Cardiac muscle cell (in vitro differentiated cells and primary cell): ENCODE measurements around the gene POLG. TPM values are rescaled to one million over a fixed set of nuclear protein-coding genes. Genes with fewer than 3 reads are reported as not detected.

Experiments used
- DNase-seq, 2 donors: peaks; one replicate each; pipeline versions ENCODE4 v3.0.0 to v3.0.0-alpha.2; 2010 to 2017; ENCODE audit warnings: low read depth in 1 of 2, low spot score in 1 of 2
- H3K27ac ChIP-seq: fragments of 200-600 bp; sonication (generic); 2 replicates; pipeline ENCODE4 v1.5.1; 2016
- H3K27me3 ChIP-seq: fragments of 200-600 bp; sonication (generic); 2 replicates; pipeline ENCODE4 v1.6.0; 2016; ENCODE audit warnings: control low read depth
- H3K36me3 ChIP-seq: fragments of 200-600 bp; sonication (generic); 2 replicates; pipeline ENCODE4 v1.5.1; 2016; ENCODE audit warnings: control low read depth
- H3K4me1 ChIP-seq: fragments of 200-600 bp; sonication (generic); 2 replicates; pipeline ENCODE4 v1.8.1; 2017; ENCODE audit warnings: low read depth, mild to moderate bottlenecking, mixed run types
- H3K4me3 ChIP-seq: fragments of 200-600 bp; sonication (generic); 2 replicates; pipeline ENCODE4 v1.5.1; 2016; ENCODE audit warnings: mild to moderate bottlenecking
- H3K9me3 ChIP-seq: fragments of 200-600 bp; sonication (generic); 2 replicates; pipeline ENCODE4 v1.5.1; 2017; ENCODE audit warnings: low read depth, mild to moderate bottlenecking, control low read depth
- CTCF ChIP-seq: IDR thresholded peaks from 2 replicates; pipeline ENCODE4 v1.5.1; 2012; ENCODE audit warnings: low read depth, mild to moderate bottlenecking, low read length
- polyA plus RNA-seq: library from polyadenylated mRNA; unstranded; fragments of >200 nt; fragmentation: Nextera tagmentation; extraction: Ambion mirVana; gene quantifications from 2 replicates; pipeline ENCODE4 v1.2.1, GENCODE V29; 2016
- total RNA-seq: library from RNA; depleted of rRNA; stranded (reverse); fragments of >200 nt; gene quantifications from 2 replicates; pipeline ENCODE4 v1.2.3, GENCODE V29; 2016

POLG gene
- total and polyA plus RNA-seq, 2 experiments from 2014 or later, result 47.3 to 63.9 TPM

DNA sequence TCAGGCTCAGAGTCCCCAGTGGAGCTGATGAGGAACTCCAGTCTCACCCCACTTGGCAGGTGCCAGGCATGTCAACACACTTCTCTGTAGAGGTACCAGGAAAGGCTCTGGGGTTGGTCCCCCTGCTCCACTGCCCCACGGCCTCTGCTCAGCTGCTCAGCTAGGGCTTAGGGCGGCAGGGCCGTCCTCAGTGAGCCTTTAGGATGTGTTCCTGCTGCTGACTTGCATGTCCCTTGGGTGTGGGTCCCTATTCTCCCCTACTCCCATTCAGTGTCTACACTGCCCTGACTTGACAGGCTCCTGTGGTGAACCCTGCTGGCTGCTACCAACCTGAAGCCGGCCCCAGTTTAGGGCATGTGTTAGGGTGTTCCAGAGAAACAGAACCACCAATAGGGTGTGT is 17.9 kb upstream of the POLG start:
- DNase-seq, result no peak
- Histone ChIP-seq H3K4me3 (no peak overlapping the region), H3K9me3 (no peaks in the 10 kb centered on the region), H3K4me1 (no peaks in the 10 kb centered on the region), H3K27ac (no peak overlapping the region), H3K27me3 (peaks cover 84% of the 10 kb centered on the region), H3K36me3 (no peaks in the 10 kb centered on the region)
- no peak for TF ChIP-seq CTCF

DNA sequence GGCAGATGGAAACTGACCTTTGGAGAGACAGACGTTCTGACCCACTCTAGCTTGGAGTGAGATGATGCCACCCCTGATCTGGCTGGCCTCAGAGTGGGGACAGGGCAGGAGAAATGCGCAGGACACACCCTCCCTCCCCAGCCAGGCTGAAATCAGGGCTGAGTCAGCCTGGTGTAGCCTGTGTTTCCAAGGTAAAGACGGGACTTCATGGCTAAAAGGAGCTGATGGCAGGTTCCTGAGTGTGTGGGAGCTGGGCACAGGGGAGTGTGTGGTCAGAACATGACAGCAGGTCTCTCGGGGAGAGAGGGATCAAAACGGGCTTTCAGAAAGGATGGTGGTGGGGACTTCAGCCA is 14.6 kb upstream of the POLG start:
- Histone ChIP-seq H3K27ac (no peak overlapping the region), H3K27me3 (peaks cover 62% of the 10 kb centered on the region), H3K36me3 (no peaks in the 10 kb centered on the region), H3K9me3 (no peaks in the 10 kb centered on the region), H3K4me1 (no peaks in the 10 kb centered on the region), H3K4me3 (no peak overlapping the region)
- DNase-seq, result no peak
- TF ChIP-seq CTCF, result no peak

- no peak for TF ChIP-seq CTCF
- no peak overlapping the region for H3K4me3 ChIP-seq
- peaks cover 38% of the 10 kb centered on the region for H3K27me3 ChIP-seq
- DNase-seq, result no peak
- no peaks in the 10 kb centered on the region for H3K9me3 ChIP-seq
- no peak overlapping the region for H3K27ac ChIP-seq
- no peaks in the 10 kb centered on the region for H3K36me3 ChIP-seq
- no peaks in the 10 kb centered on the region for H3K4me1 ChIP-seq
These were observed 12.1 kb upstream of the POLG start for GRCh38 chr15:89346516-89347231.

- TF ChIP-seq CTCF, result no peak
- Histone ChIP-seq H3K27me3 (peaks cover 33% of the 10 kb centered on the region), H3K9me3 (no peaks in the 10 kb centered on the region), H3K27ac (no peak overlapping the region), H3K36me3 (no peaks in the 10 kb centered on the region), H3K4me3 (no peak overlapping the region), H3K4me1 (no peaks in the 10 kb centered on the region)
- no peak for DNase-seq
These were observed 10.6 kb upstream of the POLG start for GRCh38 chr15:89345248-89345647.

GRCh38 chr15:89342840-89343239 is 8.2 kb upstream of the POLG start:
- no peak overlapping the region for H3K27ac ChIP-seq
- no peaks in the 10 kb centered on the region for H3K4me1 ChIP-seq
- no peak for DNase-seq
- no peaks in the 10 kb centered on the region for H3K9me3 ChIP-seq
- peaks cover 27% of the 10 kb centered on the region for H3K27me3 ChIP-seq
- no peak for TF ChIP-seq CTCF
- H3K36me3 ChIP-seq, result no peaks in the 10 kb centered on the region
- no peak overlapping the region for H3K4me3 ChIP-seq
